ENCODE results near the gene PCP4. TPM values are rescaled to one million over a fixed set of nuclear protein-coding genes. Genes with fewer than 3 reads are reported as not detected.
"Not testable (repeated sequence)": the region's sequence is repeated elsewhere in the genome, so short reads cannot be mapped to it uniquely, and the experiment has no call there.

The PCP4 gene
- total RNA-seq, 2 experiments from 2014 or later: not detected

DNA sequence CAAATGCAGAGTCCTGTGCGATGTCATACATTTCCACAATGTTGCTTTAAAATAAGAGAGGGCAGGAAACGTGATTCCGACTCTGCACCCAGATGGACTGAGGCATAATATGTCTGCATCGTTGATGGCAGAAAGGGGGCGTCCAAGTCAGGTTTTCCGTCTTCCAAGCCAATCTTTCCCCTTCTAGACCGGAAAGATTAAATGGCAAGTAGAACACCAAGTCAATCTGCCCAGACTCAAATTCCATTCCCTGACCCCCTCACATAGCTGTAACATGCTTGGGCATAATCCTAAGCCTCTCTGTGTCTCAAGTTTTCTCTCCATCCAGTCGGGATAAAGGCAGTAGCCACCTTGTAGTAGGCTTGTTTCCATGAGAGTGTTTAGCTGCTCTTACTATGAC, 14.4 kb downstream of the PCP4 start:
- CTCF ChIA-PET: no interaction called here

DNA sequence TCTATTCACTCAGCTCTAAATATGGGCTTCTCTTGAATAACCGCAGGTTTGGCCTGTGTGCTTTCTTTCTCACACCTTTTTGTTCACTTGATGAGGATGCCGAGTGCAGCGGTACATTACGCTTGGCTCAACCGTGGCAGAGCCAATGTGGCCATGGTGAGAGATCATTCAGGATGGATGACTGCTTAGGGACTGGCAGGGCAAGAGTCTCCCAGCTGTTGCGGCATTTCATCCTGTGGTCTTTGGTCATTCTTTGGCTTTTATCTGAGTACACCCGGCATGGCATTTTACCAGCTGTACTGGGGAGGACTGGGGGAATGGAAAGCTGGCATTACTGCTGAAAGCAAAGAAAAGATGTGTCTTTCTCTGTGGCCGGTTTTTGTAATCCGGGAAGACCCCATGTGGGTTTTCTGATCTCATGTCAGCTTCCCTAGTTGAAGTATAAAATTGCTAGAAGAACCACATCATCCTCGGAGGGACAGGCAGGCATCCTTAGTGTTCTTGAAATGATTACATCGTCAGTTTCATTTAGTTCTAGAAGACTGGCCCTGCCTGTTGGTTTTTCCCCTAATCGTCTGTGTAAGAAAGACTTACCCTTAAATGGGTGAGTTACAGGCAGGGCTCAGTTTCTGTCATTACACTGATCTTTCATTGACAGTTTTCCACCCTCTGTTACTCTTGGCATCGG, 15.1 kb downstream of the PCP4 start:
- no peaks in the 10 kb centered on the region for H3K4me1 Mint-ChIP-seq
- no peak for DNase-seq
- H3K27ac Mint-ChIP-seq: no peak overlapping the region

More for the DNA sequence above, 14.4 kb downstream of the PCP4 start:
- Mint-ChIP-seq H3K9me3 (peaks cover 6% of the 10 kb centered on the region), H3K4me3 (no peak overlapping the region), H3K36me3 (ENCODE audit: low read depth) (no peaks in the 10 kb centered on the region), H3K4me1 (no peaks in the 10 kb centered on the region), H3K27ac (no peak overlapping the region), H3K27me3 (no peaks in the 10 kb centered on the region)
- DNase-seq: no peak
- POLR2A ChIA-PET: no interaction called here

DNA sequence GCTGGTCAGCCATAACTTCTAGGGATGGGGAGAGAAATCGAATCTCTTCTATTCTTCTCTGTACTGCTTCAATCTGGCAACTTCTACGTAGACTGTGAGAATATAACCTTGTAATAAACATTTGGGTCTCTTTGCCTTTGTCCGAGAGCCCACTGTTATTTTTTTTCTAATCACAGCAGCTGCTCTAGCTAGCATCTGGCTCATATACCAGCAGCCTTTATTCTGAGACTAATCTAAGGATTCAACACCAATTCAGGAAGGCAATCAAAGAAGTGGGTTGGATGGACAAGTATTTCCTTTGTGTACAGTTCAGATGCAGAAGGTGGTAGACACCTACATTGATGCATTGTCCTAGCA, 15.6 kb downstream of the PCP4 start:
- ChIA-PET CTCF (interaction anchor here (1.3 kb wide), 1 partner anchor 16 kb away, joined by 3 read pairs; the partner anchor contains the start of gene PCP4), POLR2A (no interaction called here)
- no peak overlapping the region for H3K4me3 Mint-ChIP-seq
- H3K9me3 Mint-ChIP-seq: peaks cover 6% of the 10 kb centered on the region
- H3K27me3 Mint-ChIP-seq: no peaks in the 10 kb centered on the region
- no peaks in the 10 kb centered on the region for H3K36me3 Mint-ChIP-seq (ENCODE audit: low read depth)
- H3K27ac Mint-ChIP-seq: no peak overlapping the region
- DNase-seq: no peak
- no peaks in the 10 kb centered on the region for H3K4me1 Mint-ChIP-seq

More for the DNA sequence above, 15.1 kb downstream of the PCP4 start:
- no peaks in the 10 kb centered on the region for H3K27me3 Mint-ChIP-seq
- H3K9me3 Mint-ChIP-seq: peaks cover 6% of the 10 kb centered on the region
- H3K4me3 Mint-ChIP-seq: no peak overlapping the region
- ChIA-PET POLR2A (no interaction called here), CTCF (interaction anchor here (1.3 kb wide), 1 partner anchor 15 kb away, joined by 3 read pairs; the partner anchor contains the start of gene PCP4)
- no peaks in the 10 kb centered on the region for H3K36me3 Mint-ChIP-seq (ENCODE audit: low read depth)

DNA sequence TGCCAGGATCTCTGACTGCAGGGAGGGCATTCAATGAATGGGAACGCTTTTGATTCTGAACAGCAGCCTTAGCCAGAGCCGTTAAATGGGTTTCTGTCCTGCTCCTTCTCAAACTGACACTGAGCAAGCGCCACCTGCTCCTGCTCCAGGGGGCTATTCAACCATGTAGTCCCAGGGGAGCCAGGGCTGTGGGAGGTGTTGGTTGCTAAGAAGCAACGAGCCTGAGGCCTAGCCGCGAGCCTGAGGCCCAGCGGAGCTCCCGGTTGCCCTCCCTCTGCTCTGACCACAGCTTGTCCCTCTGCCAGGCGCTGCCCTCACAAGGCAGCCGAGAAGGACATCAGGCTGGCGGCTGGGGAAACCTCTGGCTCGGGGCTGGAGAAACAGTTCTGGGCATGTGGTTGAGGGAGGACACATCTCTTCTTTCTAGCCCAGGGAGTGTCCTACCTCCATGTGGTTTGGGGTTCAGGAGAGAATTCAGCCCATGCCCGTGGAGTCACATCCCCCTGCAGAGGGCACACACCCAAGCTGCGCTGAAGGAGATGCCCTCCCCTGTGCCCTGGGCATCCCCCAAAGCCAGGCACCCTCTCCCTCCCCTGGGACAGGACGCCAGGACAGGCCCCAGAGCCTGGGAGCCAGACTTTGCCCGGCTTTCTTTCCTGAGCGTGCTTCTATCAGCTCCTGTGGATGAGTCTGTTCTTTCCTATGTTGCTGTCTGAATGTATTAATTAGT, 18.0 kb downstream of the PCP4 start:
- Mint-ChIP-seq H3K27ac (no peak overlapping the region), H3K4me3 (no peak overlapping the region), H3K36me3 (ENCODE audit: low read depth) (no peaks in the 10 kb centered on the region), H3K4me1 (no peaks in the 10 kb centered on the region), H3K9me3 (peaks cover 6% of the 10 kb centered on the region), H3K27me3 (no peaks in the 10 kb centered on the region)
- ChIA-PET CTCF (no interaction called here), POLR2A (no interaction called here)
- DNase-seq: no peak

DNA sequence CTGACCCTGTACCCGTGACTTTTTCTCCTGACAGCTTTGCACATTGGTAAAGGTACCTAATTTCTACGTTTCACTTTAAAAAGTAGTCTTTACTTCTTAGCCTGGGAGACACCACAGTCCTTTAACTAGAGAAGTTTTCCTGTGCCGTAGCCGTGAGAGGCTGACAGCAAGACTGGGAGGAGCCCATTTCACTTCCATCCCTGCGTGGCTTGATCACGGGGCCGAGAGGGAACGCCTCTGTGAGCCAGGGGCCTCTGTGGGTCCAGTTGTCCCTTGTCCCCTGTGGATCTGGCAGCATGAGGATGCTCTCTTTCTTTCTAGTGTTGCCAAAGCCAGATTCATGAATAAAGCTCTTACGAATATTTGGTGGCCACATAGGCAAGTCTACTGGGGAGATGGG, 21.6 kb downstream of the PCP4 start:
- ChIA-PET CTCF (no interaction called here), POLR2A (no interaction called here)
- no peaks in the 10 kb centered on the region for H3K36me3 Mint-ChIP-seq (ENCODE audit: low read depth)
- H3K27ac Mint-ChIP-seq: no peak overlapping the region
- H3K27me3 Mint-ChIP-seq: no peaks in the 10 kb centered on the region
- H3K9me3 Mint-ChIP-seq: peaks cover 14% of the 10 kb centered on the region
- H3K4me1 Mint-ChIP-seq: no peaks in the 10 kb centered on the region
- no peak for DNase-seq
- no peak overlapping the region for H3K4me3 Mint-ChIP-seq

DNA sequence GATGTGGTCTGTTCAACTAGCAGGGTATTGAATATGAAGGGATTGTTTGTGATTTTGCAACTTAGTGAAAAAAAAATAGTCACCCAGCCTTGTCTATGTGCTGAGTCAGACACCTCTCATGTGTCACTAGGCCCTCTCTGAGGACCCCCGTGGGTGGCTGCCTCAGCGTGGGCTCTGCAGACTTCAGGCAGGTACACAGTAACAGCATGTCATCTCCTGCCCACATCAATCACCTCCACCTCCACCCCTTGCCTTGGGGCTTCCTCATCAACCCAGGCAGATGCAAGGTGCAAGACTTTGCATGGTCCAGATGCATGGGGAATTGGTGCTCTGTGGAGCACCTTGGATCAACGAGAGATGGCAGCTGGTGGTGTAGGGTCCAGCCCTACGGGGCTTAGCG, 23.9 kb downstream of the PCP4 start:
- ChIA-PET CTCF (no interaction called here), POLR2A (no interaction called here)
- Mint-ChIP-seq H3K4me1 (no peaks in the 10 kb centered on the region), H3K9me3 (peaks cover 22% of the 10 kb centered on the region), H3K27me3 (no peaks in the 10 kb centered on the region), H3K4me3 (no peak overlapping the region), H3K27ac (no peak overlapping the region), H3K36me3 (ENCODE audit: low read depth) (no peaks in the 10 kb centered on the region)
- DNase-seq: no peak

DNA sequence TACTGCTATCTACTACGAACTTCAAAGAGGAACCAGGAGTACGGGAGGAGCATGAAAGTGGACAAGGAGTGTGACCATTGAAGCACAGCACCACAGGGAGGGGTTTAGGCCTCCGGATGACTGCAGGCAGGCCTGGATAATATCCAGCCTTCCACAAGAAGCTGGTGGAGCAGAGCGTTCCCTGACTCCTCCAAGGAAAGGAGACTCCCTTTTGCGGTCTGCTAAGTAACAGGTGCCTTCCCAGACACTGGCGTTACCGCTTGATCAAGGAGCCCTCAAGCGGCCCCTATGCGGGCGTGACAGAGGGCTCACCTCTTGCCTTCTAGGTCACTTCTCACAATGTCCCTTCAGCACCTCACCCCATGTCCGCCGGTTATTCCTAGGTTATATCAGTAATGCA, 24.6 kb downstream of the PCP4 start:
- CTCF ChIA-PET: not testable (repeated sequence)

DNA sequence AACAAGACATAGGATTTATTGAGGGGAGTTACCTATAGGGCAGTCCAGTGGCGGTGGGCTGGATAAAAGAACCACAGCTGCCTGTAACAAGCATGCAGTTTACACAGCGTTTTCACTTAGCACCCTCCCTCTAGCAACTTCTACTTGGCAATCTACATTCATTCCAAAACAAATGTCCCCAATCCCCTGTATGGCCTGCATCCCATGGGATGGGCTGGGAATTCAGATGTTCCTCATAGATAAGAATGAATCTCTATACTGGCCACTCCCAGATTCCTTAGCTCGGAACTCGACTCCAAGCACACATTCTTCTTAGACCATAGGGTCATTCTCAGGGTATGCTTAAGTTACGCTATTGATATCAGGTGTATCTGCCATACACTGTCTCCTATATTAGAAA, 33.3 kb downstream of the PCP4 start:
- no peaks in the 10 kb centered on the region for H3K4me1 Mint-ChIP-seq
- no peak for DNase-seq
- H3K27ac Mint-ChIP-seq: no peak overlapping the region
- peaks cover 5% of the 10 kb centered on the region for H3K9me3 Mint-ChIP-seq
- CTCF ChIA-PET: no interaction called here
- POLR2A ChIA-PET: no interaction called here
- no peaks in the 10 kb centered on the region for H3K36me3 Mint-ChIP-seq (ENCODE audit: low read depth)
- H3K4me3 Mint-ChIP-seq: no peak overlapping the region
- no peaks in the 10 kb centered on the region for H3K27me3 Mint-ChIP-seq

More for the DNA sequence above, 24.6 kb downstream of the PCP4 start:
- POLR2A ChIA-PET; H3K27me3 Mint-ChIP-seq; H3K36me3 Mint-ChIP-seq (ENCODE audit: low read depth); H3K4me3 Mint-ChIP-seq; DNase-seq; H3K27ac Mint-ChIP-seq; H3K4me1 Mint-ChIP-seq: not testable (repeated sequence)
- H3K9me3 Mint-ChIP-seq: peaks cover 22% of the 10 kb centered on the region

DNA sequence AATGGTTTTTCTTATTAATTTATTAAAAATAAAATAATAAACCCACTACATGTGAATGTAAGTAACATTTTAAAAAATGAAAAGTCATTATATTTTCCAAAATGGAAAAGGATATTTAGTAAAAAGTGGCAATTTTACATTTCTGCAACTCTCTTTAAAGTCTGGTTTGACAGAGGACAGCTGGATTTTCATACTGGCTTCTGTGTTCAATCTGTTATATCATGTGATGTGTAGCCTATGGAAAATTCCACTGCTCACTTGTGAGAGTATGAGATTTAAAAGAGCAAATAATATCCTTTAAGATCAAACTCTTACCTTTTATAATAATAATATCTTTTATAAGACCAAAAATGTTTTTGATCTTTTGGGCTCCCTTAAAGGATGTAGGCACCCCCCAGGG, 33.7 kb downstream of the PCP4 start:
- Mint-ChIP-seq H3K36me3 (ENCODE audit: low read depth) (no peaks in the 10 kb centered on the region), H3K9me3 (peaks cover 6% of the 10 kb centered on the region), H3K27me3 (no peaks in the 10 kb centered on the region), H3K27ac (no peak overlapping the region), H3K4me3 (no peak overlapping the region), H3K4me1 (no peaks in the 10 kb centered on the region)
- no peak for DNase-seq
- ChIA-PET POLR2A (no interaction called here), CTCF (no interaction called here)

DNA sequence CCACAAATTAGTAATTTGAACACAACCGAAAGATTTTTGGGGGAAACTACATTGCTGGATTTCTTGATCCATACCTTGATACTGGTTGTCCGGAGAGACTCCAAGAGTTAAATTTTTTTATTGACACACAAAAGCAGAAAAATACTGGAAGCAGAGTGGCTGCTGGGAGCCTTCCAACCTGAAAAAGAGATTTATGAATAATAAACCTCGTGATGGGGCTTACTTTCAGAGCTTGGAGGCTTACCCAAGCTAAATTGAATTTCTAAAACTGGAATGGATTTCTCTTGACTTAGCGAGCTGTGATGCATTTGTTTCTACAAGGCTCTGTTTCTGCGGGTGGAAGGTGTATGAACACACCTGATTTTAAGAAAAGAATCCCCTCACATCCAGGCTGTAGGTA, 35.7 kb downstream of the PCP4 start:
- H3K27ac Mint-ChIP-seq: no peak overlapping the region
- H3K4me1 Mint-ChIP-seq: no peaks in the 10 kb centered on the region

DNA sequence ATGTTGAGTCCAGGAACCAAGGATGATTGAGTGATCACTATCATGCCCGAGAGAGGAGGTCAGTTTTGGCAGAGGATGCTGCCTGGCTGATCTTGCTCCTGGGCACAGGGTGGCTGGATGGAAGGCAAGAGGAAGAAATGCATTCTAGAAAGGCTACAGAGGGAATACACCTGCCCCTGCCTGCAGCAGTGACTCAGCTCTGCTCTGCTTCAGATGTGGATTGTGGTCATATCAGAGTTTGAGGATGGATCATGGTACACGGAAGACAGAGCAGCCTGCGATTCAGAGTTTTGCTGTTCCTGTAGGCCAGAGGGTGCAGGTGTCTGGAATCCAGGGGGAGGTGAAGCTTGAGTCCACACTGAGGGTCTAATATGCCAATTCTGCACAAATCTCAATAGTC, 37.2 kb downstream of the PCP4 start:
- CTCF ChIA-PET: no interaction called here
- Mint-ChIP-seq H3K27me3 (no peaks in the 10 kb centered on the region), H3K4me1 (no peaks in the 10 kb centered on the region), H3K36me3 (ENCODE audit: low read depth) (no peaks in the 10 kb centered on the region), H3K4me3 (no peak overlapping the region), H3K9me3 (peaks cover 12% of the 10 kb centered on the region), H3K27ac (no peak overlapping the region)
- no peak for DNase-seq
- POLR2A ChIA-PET: no interaction called here

More for the DNA sequence above, 35.7 kb downstream of the PCP4 start:
- peaks cover 10% of the 10 kb centered on the region for H3K9me3 Mint-ChIP-seq
- DNase-seq: no peak
- no peaks in the 10 kb centered on the region for H3K36me3 Mint-ChIP-seq (ENCODE audit: low read depth)
- no peaks in the 10 kb centered on the region for H3K27me3 Mint-ChIP-seq
- no peak overlapping the region for H3K4me3 Mint-ChIP-seq
- POLR2A ChIA-PET: no interaction called here
- CTCF ChIA-PET: no interaction called here

DNA sequence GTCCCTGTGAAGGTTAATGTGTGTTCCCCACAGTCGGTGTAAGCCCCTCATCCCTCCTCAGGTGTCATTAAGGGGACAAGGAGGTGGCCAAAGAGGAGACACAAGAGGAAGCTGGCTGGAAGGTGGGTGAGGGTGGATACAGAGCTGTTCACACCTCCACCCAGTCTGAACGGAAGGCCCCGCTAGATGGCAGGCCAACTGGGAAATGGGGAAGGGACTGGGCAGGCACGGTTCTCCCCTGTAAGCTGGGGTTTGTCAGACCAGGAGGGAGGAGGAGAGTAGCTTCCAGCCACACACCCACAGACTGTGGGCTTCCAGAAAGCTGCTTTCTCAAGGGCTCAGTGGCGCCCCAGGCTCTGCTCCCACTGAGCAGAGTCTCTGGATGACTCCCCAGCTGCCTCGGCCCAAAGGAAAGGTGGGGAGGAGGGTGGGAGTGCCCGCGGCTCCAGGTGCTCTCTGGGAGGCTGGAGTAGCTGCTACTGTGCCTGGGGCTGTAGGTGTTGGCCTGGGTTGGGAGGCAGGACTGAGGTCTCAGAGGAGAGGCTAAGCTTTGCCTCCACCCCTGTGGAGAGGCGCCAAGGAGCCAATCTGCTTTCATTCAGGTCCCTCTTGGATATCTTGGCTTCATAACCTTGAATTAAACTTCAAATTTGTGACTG, 41.2 kb downstream of the PCP4 start:
- H3K4me3 Mint-ChIP-seq: no peak overlapping the region
- no peaks in the 10 kb centered on the region for H3K36me3 Mint-ChIP-seq (ENCODE audit: low read depth)
- DNase-seq: no peak
- CTCF ChIA-PET: no interaction called here
- POLR2A ChIA-PET: no interaction called here
- H3K9me3 Mint-ChIP-seq: peaks cover 19% of the 10 kb centered on the region
- no peaks in the 10 kb centered on the region for H3K4me1 Mint-ChIP-seq
- H3K27me3 Mint-ChIP-seq: no peaks in the 10 kb centered on the region
- H3K27ac Mint-ChIP-seq: no peak overlapping the region

DNA sequence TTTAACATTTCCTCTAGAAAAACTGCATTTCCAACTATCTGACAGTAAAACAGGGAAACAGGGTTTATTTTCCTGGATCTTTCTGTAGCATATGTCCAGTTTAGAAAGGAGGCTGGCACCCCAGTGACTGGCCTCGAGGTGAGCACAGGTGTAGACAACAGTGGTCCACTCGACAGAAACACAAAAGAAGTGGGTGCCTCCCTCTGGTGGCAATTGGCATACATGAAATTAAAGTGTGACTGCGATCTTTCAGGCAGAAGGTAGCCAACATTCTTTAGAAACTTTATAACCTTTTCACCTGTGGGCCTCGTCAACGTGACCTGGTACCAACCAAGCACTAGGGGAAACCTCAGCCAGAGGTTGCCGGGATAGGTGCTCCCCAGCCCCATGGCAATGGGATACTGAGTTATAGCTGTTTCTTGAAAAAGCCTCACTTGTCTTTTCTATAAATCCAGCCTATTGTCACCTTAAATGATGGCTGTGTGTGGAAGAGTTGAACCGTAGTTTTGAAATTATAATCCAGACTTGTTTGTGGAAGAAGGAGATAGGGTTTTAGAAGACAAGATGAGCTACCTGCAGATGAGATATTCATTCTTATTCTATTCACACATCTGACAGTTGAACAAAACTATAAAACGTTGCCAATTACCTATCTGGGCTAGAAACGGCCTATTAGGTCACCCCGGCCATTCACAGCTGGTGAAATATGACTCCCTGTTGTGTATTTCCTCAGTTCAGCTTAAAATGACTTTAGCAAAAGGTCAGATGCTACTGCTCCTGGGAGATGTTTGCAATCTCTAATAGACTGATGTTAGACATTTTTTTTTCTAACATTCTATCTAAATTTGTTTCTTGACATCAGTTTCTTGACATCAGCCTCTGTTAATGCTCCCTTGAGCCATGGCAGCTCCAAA, 44.3 kb downstream of the PCP4 start:
- ChIA-PET CTCF (no interaction called here), POLR2A (no interaction called here)
- Mint-ChIP-seq H3K27ac (no peak overlapping the region), H3K36me3 (ENCODE audit: low read depth) (no peaks in the 10 kb centered on the region), H3K4me1 (no peaks in the 10 kb centered on the region), H3K9me3 (peaks cover 24% of the 10 kb centered on the region), H3K27me3 (no peaks in the 10 kb centered on the region), H3K4me3 (no peak overlapping the region)
- no peak for DNase-seq
